Measurements from ENCODE around the gene BCL2.

Gene BCL2

GRCh38 chr18:63154350-63155152 is 165.0 kb downstream of the BCL2 start:
- DNase-seq = no peak

GRCh38 chr18:63152791-63153190 is 166.8 kb downstream of the BCL2 start:
- DNase-seq = no peak

GRCh38 chr18:63152096-63152495 is 167.5 kb downstream of the BCL2 start:
- no peak for DNase-seq

GRCh38 chr18:63151539-63151938 is 168.0 kb downstream of the BCL2 start:
- no peak for DNase-seq

- no peak for DNase-seq
These were observed 168.6 kb downstream of the BCL2 start for GRCh38 chr18:63150942-63151421.

- DNase-seq = no peak
These were observed 169.2 kb downstream of the BCL2 start for GRCh38 chr18:63150326-63150725.

- DNase-seq = no peak
These were observed 170.3 kb downstream of the BCL2 start for GRCh38 chr18:63149302-63149587.

GRCh38 chr18:63148449-63149301 is 170.9 kb downstream of the BCL2 start:
- DNase-seq = peak; percentile 84

- DNase-seq = no peak
These were observed 171.6 kb downstream of the BCL2 start for GRCh38 chr18:63147973-63148372.

GRCh38 chr18:63146828-63147409 is 172.7 kb downstream of the BCL2 start:
- no peak for DNase-seq

GRCh38 chr18:63145851-63146555 is 173.6 kb downstream of the BCL2 start:
- DNase-seq = no peak

- DNase-seq = no peak
These were observed 174.3 kb downstream of the BCL2 start for GRCh38 chr18:63145166-63145850.

- peak; percentile 55 for DNase-seq
These were observed 174.8 kb downstream of the BCL2 start for GRCh38 chr18:63144748-63145147.

- DNase-seq = no peak
These were observed 176.2 kb downstream of the BCL2 start for GRCh38 chr18:63143330-63143771.

GRCh38 chr18:63142594-63143225 is 176.9 kb downstream of the BCL2 start:
- no peak for DNase-seq

GRCh38 chr18:63141778-63142176 is 177.8 kb downstream of the BCL2 start:
- DNase-seq = no peak

- no peak for DNase-seq
These were observed 178.4 kb downstream of the BCL2 start for GRCh38 chr18:63140997-63141777.

GRCh38 chr18:63140038-63140450 is 179.5 kb downstream of the BCL2 start:
- no peak for DNase-seq

GRCh38 chr18:63138436-63139340 is 180.9 kb downstream of the BCL2 start:
- no peak for DNase-seq

- no peak for DNase-seq
These were observed 181.6 kb downstream of the BCL2 start for GRCh38 chr18:63137999-63138435.
